ENCODE results near the gene SLC37A1. TPM values are rescaled to one million over a fixed set of nuclear protein-coding genes. Genes with fewer than 3 reads are reported as not detected.

SLC37A1 gene
- total and polyA plus RNA-seq, 9 of the 15 experiments (the other 6 are each of a cell fraction or from before 2014, with no cell fraction given): 0.06 to 3.4 (median 0.40) TPM

GRCh38 chr21:42496120-42496838 lies 17.4 kb upstream of the SLC37A1 start, which contains the start of gene RSPH1 (continued):
- TF ChIP-seq ATF7 (IDR thresholded peaks at IDR 0.05) (peak; percentile 84), ZNF263 (CRISPR knock-in tag; IDR thresholded peaks at IDR 0.05; ENCODE audit: borderline replicate concordance) (peak; percentile 82), HDAC1 (IDR thresholded peaks at IDR 0.05) (peak in 1 of 2 experiments; percentile 95; a peak in 2 of 4 replicates), EGR1 (conservative IDR thresholded peaks at IDR 0.05) (peak; percentile 58)

- BruUV-seq (replicated peaks): no TSS peak
- ChIA-PET CTCF (ENCODE audit: low intra/inter-chr PET ratio) (no interaction called here), POLR2A (interaction anchor here (0.7 to 1.8 kb wide), 4 partner anchors 9 to 285 kb away, joined by 3 to 4 read pairs (median 3); no protein-coding TSS in a partner anchor)
- Histone ChIP-seq H3K4me1 (replicated peaks in 1 of 2; ENCODE audit: control insufficient read depth in 2 of 2, insufficient read depth in 2 of 2, low read length in 2 of 2) (peaks cover 15 to 16% of the 10 kb centered on the region in 2 experiments; a peak in 4 of 5 replicates), H3K9ac (ENCODE audit: insufficient read depth in 1 of 2, low read depth in 2 of 2, low read length in 2 of 2) (peak overlapping the region; percentile 23 to 92; a peak in 2 of 4 replicates), H3K36me3 (ENCODE audit: control insufficient read depth, insufficient read depth, low read length) (no peaks in the 10 kb centered on the region), H3K9me1 (ENCODE audit: control insufficient read depth, insufficient read depth, low read length) (no peaks in the 10 kb centered on the region), H4K20me1 (replicated peaks; ENCODE audit: control insufficient read depth, insufficient read depth, low read length) (no peaks in the 10 kb centered on the region), H3K27ac (ENCODE audit: extremely low read depth, low read depth, low read length) (no peak overlapping the region), H3K4me2 (ENCODE audit: insufficient read depth, low read length) (peak overlapping the region; percentile 82), H2AFZ (ENCODE audit: low read depth, low read length) (peak overlapping the region; percentile 77), H3K4me3 (peak overlapping the region; percentile 44), H3K79me2 (ENCODE audit: control insufficient read depth, insufficient read depth, low read length) (no peaks in the 10 kb centered on the region), H3K27me3 (ENCODE audit: control insufficient read depth in 2 of 2, insufficient read depth in 2 of 2, low read length in 2 of 2) (peaks cover 22 to 31% of the 10 kb centered on the region in 2 experiments), H3K9me3 (replicated peaks; ENCODE audit: control insufficient read depth, insufficient read depth, low read depth, low read length) (no peaks in the 10 kb centered on the region)
- in situ Hi-C loops (cut with MboI) (no loop called here), intact Hi-C loops (cut with micrococcal nuclease) (loop anchor here (5.0 kb wide), 1 partner anchor 485 kb away; the partner anchor contains the start of gene ZBTB21)
- WGBS (ENCODE audit: insufficient coverage, low coverage, missing lambda C conversion rate): 10% methylated on average over 19 of the region's 19 CpGs
- no peak for TF ChIP-seq JUN (IDR thresholded peaks at IDR 0.05; ENCODE audit: borderline replicate concordance, low read depth, low read length)
- TF ChIP-seq JUN (CRISPR knock-in tag; IDR thresholded peaks at IDR 0.05; ENCODE audit: borderline replicate concordance): no peak
- peak; percentile 36 for TF ChIP-seq ZFX (CRISPR knock-in tag; IDR thresholded peaks at IDR 0.05)
- TF ChIP-seq FOXK2 (conservative IDR thresholded peaks at IDR 0.05 in 1 of 2, IDR thresholded peaks at IDR 0.05 in 1 of 2; ENCODE audit: low read depth in 2 of 2): 0 out of 4 replicates have a peak, but pooled peaks of 1 of the 2 experiments have one; percentile 40
- TF ChIP-seq HBP1 (CRISPR knock-in tag; IDR thresholded peaks at IDR 0.05): 0 out of 2 replicates have a peak, but pooled peaks have one; percentile 33
- FAIRE-seq (no peak), DNase-seq (ENCODE audit: extremely low read depth in 1 of 4, low spot score in 3 of 4) (no peak), ATAC-seq (no peak)
Measured at GRCh38 chr21:42496839-42497202, 16.8 kb upstream of the SLC37A1 start.

All from K562 (cell line).